Spleen (tissue), 11 donors: ENCODE results near the gene SLC13A3. TPM values are rescaled to one million over a fixed set of nuclear protein-coding genes. Genes with fewer than 3 reads are reported as not detected.
A peak's percentile ranks its signal among the peaks of the same experiment; 100 is the strongest.

ENCODE experiments used
- DNase-seq: peaks from one replicate; pipeline ENCODE4 v3.0.0-alpha.2; 2020
- H3K27ac ChIP-seq, 8 donors: fragments of 200-600 bp; sonication (generic) in 7 of 8; 1 replicate in 4 of 8; 2 replicates in 4 of 8; pipeline versions ENCODE4 v1.5.0 to v1.8.0; 2016 to 2021; ENCODE audit warnings: inconsistent platforms in 4 of 8, mild to moderate bottlenecking in 4 of 8, moderate library complexity in 1 of 8
- H3K27me3 ChIP-seq, 7 donors: fragments of 200-600 bp; sonication (generic) in 6 of 7; replicated peaks in 1 of 7; 1 replicate in 4 of 7; 2 replicates in 3 of 7; pipeline versions ENCODE4 v1.5.0 to v1.8.0; 2016 to 2021; ENCODE audit warnings: inconsistent platforms in 3 of 7, mild to moderate bottlenecking in 1 of 7
- H3K36me3 ChIP-seq, 6 donors: fragments of 200-600 bp; sonication (generic) in 5 of 6; 1 replicate in 4 of 6; 2 replicates in 2 of 6; pipeline versions ENCODE4 v1.5.0 to v1.8.0; 2016 to 2021; ENCODE audit warnings: inconsistent platforms in 2 of 6
- H3K4me1 ChIP-seq, 6 donors: fragments of 200-600 bp; sonication (generic) in 5 of 6; 1 replicate in 3 of 6; 2 replicates in 3 of 6; pipeline versions ENCODE4 v1.5.0 to v1.8.0; 2016 to 2021; ENCODE audit warnings: inconsistent platforms in 3 of 6
- H3K4me3 ChIP-seq, 8 donors: fragments of 200-600 bp; sonication (generic) in 7 of 8; 1 replicate in 4 of 8; 2 replicates in 4 of 8; pipeline versions ENCODE4 v1.5.0 to v1.8.0; 2016 to 2021; ENCODE audit warnings: inconsistent platforms in 4 of 8, mild to moderate bottlenecking in 4 of 8, moderate library complexity in 2 of 8
- H3K9me3 ChIP-seq, 8 donors: fragments of 200-600 bp; sonication (generic) in 7 of 8; 1 replicate in 4 of 8; 2 replicates in 4 of 8; pipeline versions ENCODE4 v1.5.0 to v1.8.0; 2016 to 2021; ENCODE audit warnings: inconsistent platforms in 4 of 8
- CTCF ChIP-seq, 11 experiments: fragments of 200-600 bp in 7 of 11; fragments of 450-650 bp in 4 of 11; sonication (generic) in 4 of 11; IDR thresholded peaks in 8 of 11; conservative IDR thresholded peaks in 3 of 11; 1 replicate in 7 of 11; 2 replicates in 4 of 11; pipeline versions ENCODE4 v1.4.0 to v1.8.0; 2016 to 2021; ENCODE audit warnings: antibody characterized with exemption in 11 of 11, inconsistent platforms in 4 of 11, mild to moderate bottlenecking in 1 of 11
- POLR2A ChIP-seq, 3 donors: fragments of 450-650 bp; IDR thresholded peaks; one replicate each; pipeline ENCODE4 v1.5.1; 2017; ENCODE audit warnings: antibody characterized with exemption in 3 of 3, mild to moderate bottlenecking in 1 of 3
- POLR2AphosphoS5 ChIP-seq, 3 donors: sonication (generic); formaldehyde crosslinking; IDR thresholded peaks; one replicate each; pipeline ENCODE4 v1.5.1; 2017; ENCODE audit warnings: antibody characterized with exemption in 3 of 3
- WGBS, 5 donors: extraction: QIAGEN DNeasy Blood & Tissue Kit in 3 of 5; methylation state at CpG; one replicate each; pipeline versions ENCODE4 v1.1.5 to v1.1.7; 2013 to 2018; 5-methylcytosine and 5-hydroxymethylcytosine counted together
- intact Hi-C: fragments of 100-400 bp; cut with DNase I; formaldehyde crosslinking; loops from one replicate; pipeline ENCODE4 v1.15.0; 2023; ENCODE audit warnings: low total_unique reads
- polyA plus RNA-seq, 3 donors: library from polyadenylated mRNA; stranded (reverse); fragments of 200-250 nt; gene quantifications; one replicate each; pipeline ENCODE4 v1.2.1, GENCODE V29; 2013
- total RNA-seq, 7 donors: library from RNA; depleted of rRNA in 3 of 7; stranded (reverse); fragments of >200 nt in 3 of 7; fragmentation: NEBNext Ultra II Directional in 4 of 7; extraction: Animal tissue kit (Norgen Biotek cat#: 25700) in 4 of 7; gene quantifications; one replicate each; pipeline versions ENCODE4 v1.1.0 to v1.2.1, GENCODE V29; 2016 to 2021
- donor health status: healthy with polysubstance abuse.
- donor health status: DM: no; HTN: no; CAD: no; lungs with moderate emphysema.
- donor health status: DM: no; HTN: no; CAD: no.
- donor health status: Bipolar disorder and iron deficiency.
- donor health status: healthy.
- donor health status: DM: no; HTN: no; CAD: no.
- donor health status: DM: yes; HTN: yes; CAD: no.

Gene SLC13A3
- total and polyA plus RNA-seq, 10 donors = 0.16 to 1.7 (median 0.44) TPM; not detected in 1

DNA sequence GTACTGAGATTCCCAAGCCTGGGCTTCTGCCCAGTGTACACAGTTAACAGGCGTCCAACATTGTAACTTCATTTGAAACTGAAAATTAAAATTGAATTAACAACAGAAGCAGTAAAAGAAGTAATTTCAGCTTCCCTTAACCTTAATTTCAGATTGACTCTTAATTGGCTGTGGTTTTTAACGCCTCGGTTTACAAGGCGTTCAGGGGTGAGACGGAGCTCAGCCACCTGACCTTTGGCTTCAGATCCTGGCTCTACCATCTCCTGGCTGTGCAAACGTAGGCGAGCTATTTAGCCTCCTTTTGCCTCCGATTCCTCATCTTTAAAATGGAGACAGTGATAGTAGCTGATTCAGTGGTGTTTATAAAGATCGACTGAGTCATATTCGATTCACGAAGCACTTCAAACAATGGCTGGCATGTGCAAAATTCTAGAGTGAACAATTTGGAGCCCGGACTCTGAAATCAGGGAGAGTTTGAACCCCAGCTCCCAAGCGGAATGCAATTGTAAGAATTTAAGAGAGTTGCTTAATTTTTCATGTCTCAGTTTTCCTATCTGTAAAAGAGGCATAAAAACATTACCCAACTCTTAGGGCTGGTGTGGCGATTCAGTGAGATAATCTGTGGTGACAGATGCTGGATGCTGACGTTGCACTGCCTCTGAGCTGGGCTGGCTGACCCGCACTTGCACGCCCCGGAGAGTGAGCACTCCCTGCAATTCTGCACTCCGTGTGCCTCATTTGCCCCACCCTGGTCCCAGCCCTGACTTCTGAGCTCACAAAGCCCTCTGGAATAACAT, 77.3 kb downstream of the SLC13A3 start:
- Histone ChIP-seq H3K4me3 (no peak overlapping the region), H3K27ac (no peak overlapping the region), H3K9me3 (no peaks in the 10 kb centered on the region), H3K4me1 (peaks cover 0 to 19% (median 8%) of the 10 kb centered on the region in 6 donors), H3K27me3 (peaks cover 0 to 56% (median 0%) of the 10 kb centered on the region in 7 donors), H3K36me3 (no peaks in the 10 kb centered on the region)
- intact Hi-C loops = loop anchor here (5.0 kb wide), 1 partner anchor 98 kb away; no protein-coding TSS in a partner anchor
- TF ChIP-seq POLR2AphosphoS5 (IDR thresholded peaks at IDR 0.05) = no peak
- no peak for TF ChIP-seq CTCF (IDR thresholded peaks at IDR 0.05 in 8 of 11, conservative IDR thresholded peaks at IDR 0.05 in 3 of 11)
- no peak for TF ChIP-seq POLR2A (IDR thresholded peaks at IDR 0.05)
- no peak for DNase-seq
- 76 to 87% (median 82%) methylated on average over 19 of the region's 19 CpGs for WGBS, 5 donors

DNA sequence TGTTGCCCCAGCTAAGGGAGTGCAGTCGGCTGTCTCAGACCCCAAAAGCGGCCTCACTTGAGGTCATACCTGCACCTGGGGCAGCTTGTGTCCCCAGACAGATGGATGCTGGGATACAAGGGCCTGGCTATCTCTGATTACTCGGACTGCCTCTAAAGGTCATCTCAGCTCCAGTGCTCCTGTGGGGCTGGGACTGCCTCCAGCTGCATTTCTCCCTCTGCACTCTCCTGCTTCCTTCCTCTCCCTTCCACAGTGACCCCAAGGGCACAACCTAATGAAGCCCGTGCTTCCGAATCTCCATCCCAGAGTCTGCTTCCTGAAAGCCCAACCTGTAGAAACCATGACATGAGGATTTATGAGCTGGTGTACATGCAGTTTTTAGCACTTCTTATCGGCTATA, 78.0 kb downstream of the SLC13A3 start:
- H3K27ac ChIP-seq = no peak overlapping the region
- H3K9me3 ChIP-seq = no peaks in the 10 kb centered on the region
- intact Hi-C loops = loop anchor here (5.0 kb wide), 1 partner anchor 99 kb away; no protein-coding TSS in a partner anchor
- no peak overlapping the region for H3K4me3 ChIP-seq
- peak in 2 of 3 donors; percentile 20 to 40 for TF ChIP-seq POLR2AphosphoS5 (IDR thresholded peaks at IDR 0.05)
- TF ChIP-seq POLR2A (IDR thresholded peaks at IDR 0.05) = no peak
- H3K4me1 ChIP-seq = peaks cover 0 to 26% (median 12%) of the 10 kb centered on the region in 6 donors
- WGBS, 5 donors = 38 to 57% (median 47%) methylated on average over 6 of the region's 6 CpGs
- H3K36me3 ChIP-seq = no peaks in the 10 kb centered on the region
- H3K27me3 ChIP-seq = peaks cover 0 to 60% (median 0%) of the 10 kb centered on the region in 7 donors
- DNase-seq = no peak

DNA sequence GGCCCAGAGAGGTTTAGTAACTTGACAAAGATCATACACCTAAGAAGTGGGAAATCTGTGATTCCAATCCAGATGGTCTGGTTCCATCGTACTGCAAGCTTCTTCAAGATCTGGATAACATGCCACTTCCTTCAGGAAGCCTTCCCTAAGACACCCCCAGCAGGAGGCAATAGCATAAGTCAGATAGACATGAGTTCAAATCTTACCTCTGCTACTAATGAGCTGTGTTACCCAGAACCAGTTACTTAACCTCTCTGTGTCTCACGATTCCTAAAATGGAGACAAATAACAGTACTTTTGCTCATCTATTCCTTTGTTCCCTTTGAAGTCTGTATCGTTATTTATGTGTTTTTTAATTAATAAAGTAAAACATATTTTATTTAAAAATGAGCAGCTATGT, 78.5 kb downstream of the SLC13A3 start:
- no peak overlapping the region for H3K27ac ChIP-seq
- H3K9me3 ChIP-seq = no peaks in the 10 kb centered on the region
- DNase-seq = no peak
- H3K36me3 ChIP-seq = no peaks in the 10 kb centered on the region
- no peak for TF ChIP-seq CTCF (IDR thresholded peaks at IDR 0.05 in 8 of 11, conservative IDR thresholded peaks at IDR 0.05 in 3 of 11)
- TF ChIP-seq POLR2A (IDR thresholded peaks at IDR 0.05) = no peak
- WGBS, 5 donors = 76 to 86% (median 81%) methylated on average over 3 of the region's 3 CpGs
- no peak overlapping the region for H3K4me3 ChIP-seq
- H3K4me1 ChIP-seq = peaks cover 0 to 26% (median 13%) of the 10 kb centered on the region in 6 donors
- H3K27me3 ChIP-seq = peaks cover 0 to 60% (median 0%) of the 10 kb centered on the region in 7 donors
- intact Hi-C loops = loop anchor here (5.0 kb wide), 1 partner anchor 100 kb away; no protein-coding TSS in a partner anchor

DNA sequence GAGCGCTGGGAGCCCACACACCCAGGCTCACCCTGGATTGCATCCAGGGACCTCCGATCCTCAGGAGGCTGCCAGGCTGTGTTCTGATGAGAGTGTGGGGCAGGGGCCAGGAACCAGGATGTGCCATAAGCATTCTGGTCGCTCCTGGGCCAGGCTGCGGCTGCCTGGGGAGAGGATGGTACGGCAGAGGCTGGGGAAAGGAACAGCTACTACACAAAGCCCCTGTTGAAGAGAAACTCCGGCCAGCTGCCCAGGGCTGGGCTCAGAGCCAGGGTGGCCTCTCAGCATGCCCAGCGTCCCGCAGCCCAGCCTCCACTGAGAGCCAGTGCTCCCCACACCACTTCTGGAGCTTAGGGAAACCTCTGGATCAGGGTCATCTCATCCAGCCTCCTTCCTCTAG, 79.1 kb downstream of the SLC13A3 start:
- Histone ChIP-seq H3K27me3 (peaks cover 0 to 54% (median 0%) of the 10 kb centered on the region in 7 donors), H3K27ac (no peak overlapping the region), H3K4me1 (peaks cover 0 to 26% (median 13%) of the 10 kb centered on the region in 6 donors), H3K36me3 (no peaks in the 10 kb centered on the region), H3K9me3 (no peaks in the 10 kb centered on the region), H3K4me3 (no peak overlapping the region)
- intact Hi-C loops = loop anchor here (5.0 kb wide), 1 partner anchor 100 kb away; no protein-coding TSS in a partner anchor
- no peak for DNase-seq
- WGBS, 5 donors = 51 to 68% (median 59%) methylated on average over 8 of the region's 8 CpGs
- TF ChIP-seq POLR2AphosphoS5 (IDR thresholded peaks at IDR 0.05) (peak in 1 of 3 donors; percentile 48), POLR2A (IDR thresholded peaks at IDR 0.05) (no peak)

DNA sequence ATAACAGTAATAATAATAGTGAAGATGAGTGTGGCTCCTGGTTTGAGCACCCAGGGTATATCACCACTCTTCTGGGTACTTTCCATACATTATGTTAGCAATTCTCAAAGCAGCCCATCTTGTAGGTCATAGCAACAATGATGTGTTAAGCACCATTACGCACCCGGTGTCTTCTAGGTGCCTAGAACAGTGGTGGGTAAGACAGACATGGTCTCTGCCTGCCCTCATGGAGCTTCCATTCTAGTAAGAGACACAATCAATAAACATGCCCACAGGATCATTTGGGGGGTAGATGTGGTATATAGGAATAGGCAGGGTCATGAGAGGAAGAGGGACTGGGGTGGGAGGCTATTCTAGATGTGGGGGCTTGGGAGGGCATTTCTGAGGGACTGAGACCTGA, 79.8 kb downstream of the SLC13A3 start:
- Histone ChIP-seq H3K4me1 (peaks cover 0 to 26% (median 13%) of the 10 kb centered on the region in 6 donors), H3K4me3 (no peak overlapping the region), H3K27ac (no peak overlapping the region), H3K9me3 (no peaks in the 10 kb centered on the region), H3K27me3 (peaks cover 0 to 47% (median 0%) of the 10 kb centered on the region in 7 donors), H3K36me3 (no peaks in the 10 kb centered on the region)
- intact Hi-C loops = loop anchor here (5.0 kb wide), 1 partner anchor 101 kb away; no protein-coding TSS in a partner anchor
- no peak for DNase-seq
- no peak for TF ChIP-seq POLR2AphosphoS5 (IDR thresholded peaks at IDR 0.05)
- TF ChIP-seq POLR2A (IDR thresholded peaks at IDR 0.05) = no peak
- TF ChIP-seq CTCF (IDR thresholded peaks at IDR 0.05 in 8 of 11, conservative IDR thresholded peaks at IDR 0.05 in 3 of 11) = no peak
- 94 to 100% (median 96%) methylated on average over 2 of the region's 2 CpGs for WGBS, 5 donors
